ENCODE measurements around the gene MGME1.

GRCh38 chr20:18020931-18021330, 52.1 kb downstream of the MGME1 start:
- TF ChIP-seq CTCF (IDR thresholded peaks at IDR 0.05) (no peak), POLR2A (IDR thresholded peaks at IDR 0.05) (no peak)
